GM12873 (cell line): ENCODE results near the gene LAMC3.

ENCODE experiments used
- CTCF ChIP-seq: IDR thresholded peaks from 2 replicates; pipeline ENCODE4 v1.5.1; 2012; ENCODE audit warnings: low read depth, mild to moderate bottlenecking, moderate library complexity, low read length, control low read depth; ENCODE audit not compliant: insufficient read depth; ENCODE audit errors: missing control alignments

Gene LAMC3

GRCh38 chr9:131010482-131011273 is 1.7 kb downstream of the LAMC3 start:
- TF ChIP-seq CTCF, result no peak

- TF ChIP-seq CTCF, result no peak
Measured at GRCh38 chr9:131011274-131012022, 2.5 kb downstream of the LAMC3 start.

GRCh38 chr9:131012023-131012334 is 3.0 kb downstream of the LAMC3 start:
- TF ChIP-seq CTCF, result no peak

GRCh38 chr9:131012396-131012917 is 3.5 kb downstream of the LAMC3 start:
- TF ChIP-seq CTCF, result no peak

- no peak for TF ChIP-seq CTCF
Measured at GRCh38 chr9:131013015-131013755, 4.2 kb downstream of the LAMC3 start.

GRCh38 chr9:131013771-131014676 is 5.0 kb downstream of the LAMC3 start:
- no peak for TF ChIP-seq CTCF
